Colonic mucosa (tissue), 4 donors: Measurements from ENCODE around the gene DUSP19. TPM values are rescaled to one million over a fixed set of nuclear protein-coding genes. Genes with fewer than 3 reads are reported as not detected.
A peak's percentile ranks its signal among the peaks of the same experiment; 100 is the strongest.

Source experiments
- DNase-seq: peaks from one replicate; pipeline ENCODE4 v3.0.0-alpha.2; 2020
- H3K27ac ChIP-seq: fragments of 200-600 bp; one replicate; pipeline ENCODE4 v1.8.0; 2021
- H3K27me3 ChIP-seq: fragments of 200-600 bp; one replicate; pipeline ENCODE4 v1.8.0; 2021
- H3K36me3 ChIP-seq: fragments of 200-600 bp; one replicate; pipeline ENCODE4 v1.8.0; 2021
- H3K4me1 ChIP-seq: fragments of 200-600 bp; one replicate; pipeline ENCODE4 v1.8.0; 2021; ENCODE audit warnings: mild to moderate bottlenecking
- H3K4me3 ChIP-seq: fragments of 200-600 bp; one replicate; pipeline ENCODE4 v1.8.0; 2021
- H3K9ac ChIP-seq, 2 donors: one replicate each; pipeline ENCODE4 v1.7.0; 2013; ENCODE audit warnings: control low read depth in 2 of 2, low read depth in 2 of 2, low read length in 2 of 2
- H3K9me3 ChIP-seq: fragments of 200-600 bp; one replicate; pipeline ENCODE4 v1.8.0; 2021
- intact Hi-C: fragments of 100-400 bp; cut with DNase I; formaldehyde crosslinking; loops from one replicate; pipeline ENCODE4 v1.14.1; 2022
- total RNA-seq, 2 donors: library from RNA; stranded (reverse); fragmentation: NEBNext Ultra II Directional in 1 of 2; extraction: Animal tissue kit (Norgen Biotek cat#: 25700) in 1 of 2; gene quantifications; one replicate each; pipeline ENCODE4 v1.2.1, GENCODE V29; 2021
- TF ChIP-seq, protein P1 (sequence below): fragments of 200-600 bp; IDR thresholded peaks from one replicate; pipeline ENCODE4 v1.8.0; 2022; ENCODE audit warnings: antibody characterized with exemption, mild to moderate bottlenecking
- donor health status: healthy.
- donor health status: DM: no; HTN: no; CAD: no.
- donor health status: DM: no; HTN: no; CAD: no.

DUSP19 gene
- total RNA-seq, 2 donors from 2014 or later, result 2.0 to 2.5 TPM

DNA sequence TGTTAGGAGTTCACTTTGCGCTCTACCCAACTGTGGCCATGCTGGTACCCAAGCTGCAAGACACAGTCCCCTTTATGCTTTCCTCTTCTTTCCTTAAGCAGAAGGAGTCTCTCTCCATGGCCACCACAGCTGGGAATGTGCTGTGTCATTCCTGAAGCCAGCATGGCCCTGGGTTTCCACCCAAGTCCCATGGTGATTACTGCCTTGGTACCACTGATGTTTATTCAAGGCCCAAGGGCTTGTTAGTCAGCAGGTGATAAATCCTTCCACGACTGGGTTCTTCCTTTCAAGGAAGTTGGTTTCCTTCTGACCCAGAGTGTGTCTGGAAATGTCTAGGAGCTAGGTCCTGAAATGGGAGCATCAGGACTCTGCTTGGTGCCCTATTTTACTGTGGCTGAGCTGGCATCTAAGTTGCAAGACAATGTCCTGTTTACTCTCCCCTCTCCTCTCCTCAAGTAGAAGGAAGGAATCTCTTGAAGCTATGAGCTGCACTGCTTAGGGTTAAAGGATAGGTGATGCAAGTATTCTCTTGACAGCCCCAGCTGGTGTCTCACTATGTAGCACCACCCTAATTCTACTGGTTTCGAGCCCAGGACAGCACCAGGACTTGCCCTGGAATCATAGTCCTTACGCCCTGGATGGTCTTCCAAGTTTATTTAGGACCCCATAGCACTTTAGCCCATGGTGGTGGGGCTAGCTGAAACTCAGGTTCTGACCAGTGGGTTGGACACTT, 27.0 kb downstream of the DUSP19 start:
- Histone ChIP-seq H3K27ac (no peak overlapping the region), H3K27me3 (no peaks in the 10 kb centered on the region), H3K9ac (no peak overlapping the region), H3K4me1 (no peaks in the 10 kb centered on the region), H3K4me3 (no peak overlapping the region), H3K9me3 (no peaks in the 10 kb centered on the region), H3K36me3 (no peaks in the 10 kb centered on the region)
- intact Hi-C loops, result no loop called here
- DNase-seq, result no peak
- TF ChIP-seq, protein P1, sequence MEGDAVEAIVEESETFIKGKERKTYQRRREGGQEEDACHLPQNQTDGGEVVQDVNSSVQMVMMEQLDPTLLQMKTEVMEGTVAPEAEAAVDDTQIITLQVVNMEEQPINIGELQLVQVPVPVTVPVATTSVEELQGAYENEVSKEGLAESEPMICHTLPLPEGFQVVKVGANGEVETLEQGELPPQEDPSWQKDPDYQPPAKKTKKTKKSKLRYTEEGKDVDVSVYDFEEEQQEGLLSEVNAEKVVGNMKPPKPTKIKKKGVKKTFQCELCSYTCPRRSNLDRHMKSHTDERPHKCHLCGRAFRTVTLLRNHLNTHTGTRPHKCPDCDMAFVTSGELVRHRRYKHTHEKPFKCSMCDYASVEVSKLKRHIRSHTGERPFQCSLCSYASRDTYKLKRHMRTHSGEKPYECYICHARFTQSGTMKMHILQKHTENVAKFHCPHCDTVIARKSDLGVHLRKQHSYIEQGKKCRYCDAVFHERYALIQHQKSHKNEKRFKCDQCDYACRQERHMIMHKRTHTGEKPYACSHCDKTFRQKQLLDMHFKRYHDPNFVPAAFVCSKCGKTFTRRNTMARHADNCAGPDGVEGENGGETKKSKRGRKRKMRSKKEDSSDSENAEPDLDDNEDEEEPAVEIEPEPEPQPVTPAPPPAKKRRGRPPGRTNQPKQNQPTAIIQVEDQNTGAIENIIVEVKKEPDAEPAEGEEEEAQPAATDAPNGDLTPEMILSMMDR, result no peak

DNA sequence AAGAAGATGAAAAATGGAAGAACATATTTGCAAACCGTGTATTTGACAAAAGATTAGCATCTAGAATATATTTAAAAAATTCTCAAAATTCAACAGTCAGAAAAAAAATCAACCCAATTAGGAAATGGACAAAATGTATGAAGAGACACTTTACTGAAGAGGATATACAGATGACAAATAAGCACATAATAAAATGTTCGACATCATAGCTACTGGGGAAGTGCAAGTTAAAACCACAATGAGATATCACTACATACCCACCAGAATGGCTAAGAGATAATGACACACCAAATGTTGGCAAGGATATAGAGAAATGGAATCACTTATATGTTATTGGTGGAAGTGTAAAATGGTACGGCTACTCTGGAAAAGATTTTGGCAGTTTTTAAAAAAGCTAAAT, 34.0 kb downstream of the DUSP19 start:
- TF ChIP-seq, protein P1, result no peak
- no peak overlapping the region for H3K4me3 ChIP-seq
- no peak overlapping the region for H3K27ac ChIP-seq
- H3K27me3 ChIP-seq, result no peaks in the 10 kb centered on the region
- H3K9ac ChIP-seq, result no peak overlapping the region
- H3K36me3 ChIP-seq, result no peaks in the 10 kb centered on the region
- no peak for DNase-seq
- intact Hi-C loops, result no loop called here
- H3K4me1 ChIP-seq, result no peaks in the 10 kb centered on the region
- H3K9me3 ChIP-seq, result no peaks in the 10 kb centered on the region

DNA sequence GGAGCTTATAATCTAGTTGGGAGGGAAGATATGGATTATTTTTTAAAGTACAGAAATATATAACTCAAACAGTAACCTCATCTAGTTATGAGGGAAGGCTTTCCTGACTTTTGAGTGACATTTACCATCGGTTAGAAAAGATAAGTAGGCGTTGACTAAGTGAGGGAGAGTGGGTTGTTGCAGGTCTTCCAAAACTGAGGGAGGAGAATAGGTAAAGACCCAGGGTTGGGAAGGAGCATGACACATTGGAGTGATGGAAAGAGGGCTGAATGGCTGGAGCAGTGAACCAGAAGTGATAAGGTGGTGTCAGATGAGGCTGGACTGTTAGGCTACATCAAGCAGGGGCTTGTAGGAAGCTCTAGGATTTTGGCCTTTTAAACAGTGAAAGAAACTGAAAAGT, 35.1 kb downstream of the DUSP19 start:
- Histone ChIP-seq H3K4me1 (no peaks in the 10 kb centered on the region), H3K27me3 (no peaks in the 10 kb centered on the region)
- intact Hi-C loops, result no loop called here

DNA sequence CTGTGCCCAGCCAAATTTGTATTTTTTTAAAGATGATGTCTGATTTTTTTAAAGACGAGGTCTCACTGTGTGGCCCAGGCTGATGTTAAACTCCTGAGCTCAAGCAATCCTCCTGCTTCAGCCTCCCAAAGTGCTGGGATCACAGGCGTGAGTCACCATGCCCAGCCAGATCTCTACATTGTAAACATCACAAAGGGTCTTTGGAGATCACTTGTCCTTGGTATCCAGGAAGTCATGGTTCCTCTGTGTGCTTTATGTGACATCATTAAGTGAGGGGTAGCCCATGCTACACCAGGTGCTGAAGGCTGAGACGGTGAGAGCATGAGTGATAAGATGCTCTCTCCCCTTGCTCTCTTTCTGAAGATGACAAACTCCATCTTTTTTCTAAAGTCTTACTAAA, 38.7 kb downstream of the DUSP19 start:
- TF ChIP-seq, protein P1, result no peak
- Histone ChIP-seq H3K4me1 (no peaks in the 10 kb centered on the region), H3K4me3 (no peak overlapping the region), H3K9me3 (no peaks in the 10 kb centered on the region), H3K36me3 (no peaks in the 10 kb centered on the region), H3K9ac (no peak overlapping the region), H3K27ac (no peak overlapping the region), H3K27me3 (no peaks in the 10 kb centered on the region)
- intact Hi-C loops, result no loop called here
- no peak for DNase-seq

More for the DNA sequence above, 35.1 kb downstream of the DUSP19 start:
- TF ChIP-seq, protein P1, result no peak
- Histone ChIP-seq H3K4me3 (no peak overlapping the region), H3K27ac (no peak overlapping the region), H3K9ac (no peak overlapping the region), H3K9me3 (no peaks in the 10 kb centered on the region), H3K36me3 (no peaks in the 10 kb centered on the region)
- no peak for DNase-seq

DNA sequence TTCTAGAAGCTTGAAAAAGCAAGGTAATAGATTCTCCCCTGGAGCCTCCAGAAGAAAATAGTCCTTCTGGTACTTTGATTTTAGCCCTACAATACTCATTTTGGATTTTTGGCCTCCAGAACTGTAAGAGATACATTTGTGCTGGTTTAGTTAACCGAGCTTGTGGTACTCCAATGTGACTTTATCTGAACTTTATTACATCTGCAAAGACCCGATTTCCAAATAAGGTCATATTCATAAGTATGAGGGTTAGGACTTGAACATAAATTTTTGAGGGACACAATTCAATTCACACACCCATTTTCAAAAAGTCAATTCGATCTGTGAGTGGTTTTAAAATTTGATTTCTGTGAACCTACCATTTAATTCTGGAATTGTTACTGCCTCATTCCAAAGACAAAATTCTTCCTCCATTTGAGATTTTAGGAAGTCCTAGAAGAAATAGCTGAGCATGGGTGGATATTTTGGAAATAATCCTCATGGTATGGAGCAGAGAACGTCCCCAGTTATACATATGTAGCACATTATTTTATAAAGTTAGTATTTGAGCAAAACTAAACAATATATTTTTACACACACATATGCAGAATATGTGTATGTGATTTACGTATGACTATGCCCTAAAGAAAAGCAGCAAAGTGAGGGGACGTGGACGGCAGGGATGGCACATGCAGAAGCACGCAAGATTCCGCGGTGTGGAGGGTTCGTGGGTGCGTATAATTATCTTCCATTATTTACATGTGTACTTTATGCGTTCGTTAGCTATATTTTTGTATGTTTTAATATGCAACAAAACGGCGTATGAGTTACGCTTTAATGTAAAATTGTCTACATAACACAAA, 44.8 kb downstream of the DUSP19 start:
- TF ChIP-seq, protein P1, result no peak
- Histone ChIP-seq H3K4me3 (peak overlapping the region; percentile 85), H3K27ac (peak overlapping the region; percentile 82), H3K9me3 (no peaks in the 10 kb centered on the region), H3K27me3 (no peaks in the 10 kb centered on the region), H3K36me3 (no peaks in the 10 kb centered on the region), H3K4me1 (peaks cover 8% of the 10 kb centered on the region), H3K9ac (peak overlapping the region; percentile 57 to 61)
- DNase-seq, result peak; percentile 29
- intact Hi-C loops, result loop anchor here (5.0 kb wide), 1 partner anchor 46 kb away; the partner anchor contains the start of gene DUSP19
